ENCODE data around the gene SH3D21. TPM values are rescaled to one million over a fixed set of nuclear protein-coding genes. Genes with fewer than 3 reads are reported as not detected.

SH3D21 gene
- total RNA-seq, 1 experiment from 2014 or later: 18.3 TPM

DNA sequence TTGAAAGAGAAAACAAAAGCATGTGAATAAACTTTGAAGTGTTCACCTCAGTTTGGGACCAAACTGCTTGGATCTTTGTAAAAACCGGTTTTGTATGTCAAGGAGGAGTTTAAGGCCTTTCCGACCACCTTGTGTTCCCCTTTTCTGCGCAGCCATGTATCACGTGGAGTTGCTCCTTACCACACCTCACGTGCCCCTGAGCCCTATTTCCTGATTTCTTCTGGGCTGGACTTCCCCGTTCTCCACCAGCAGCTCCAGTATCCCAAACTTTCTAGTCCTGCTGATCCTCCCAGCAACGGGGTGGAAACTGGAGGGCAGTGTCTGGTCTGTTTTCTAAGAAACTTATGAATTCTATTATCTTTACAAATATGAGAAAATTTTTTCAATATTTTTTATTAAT, 1.6 kb upstream of the SH3D21 start:
- Histone ChIP-seq H3K4me1 (ENCODE audit: insufficient read depth, low read length) (peaks cover 3% of the 10 kb centered on the region; the same call in 1 of the 2 replicates), H3K9ac (ENCODE audit: extremely low read depth, insufficient read length, low read length) (no peak overlapping the region), H4K20me1 (ENCODE audit: control insufficient read depth, insufficient read depth, insufficient read length) (no peaks in the 10 kb centered on the region), H3T11ph (ENCODE audit: low read length) (no peak overlapping the region), H2BK15ac (ENCODE audit: low read depth, low read length) (no peak overlapping the region), H2BK5ac (ENCODE audit: insufficient read length, low read length) (no peak overlapping the region), H3K18ac (ENCODE audit: insufficient read length, low read depth, low read length) (no peak overlapping the region), H2BK20ac (ENCODE audit: low read depth, low read length, poor library complexity, severe bottlenecking) (no peak overlapping the region), H3K4me2 (ENCODE audit: insufficient read depth, insufficient read length, low read length) (no peak overlapping the region), H3K9me3 (ENCODE audit: control insufficient read depth, low read depth, low read length) (no peaks in the 10 kb centered on the region), H3K79me2 (ENCODE audit: insufficient read depth, low read length) (no peaks in the 10 kb centered on the region), H2AK5ac (ENCODE audit: insufficient read length, low read length) (no peak overlapping the region), H3K79me1 (ENCODE audit: insufficient read depth, low read depth, low read length, poor library complexity, severe bottlenecking) (no peaks in the 10 kb centered on the region), H3K27ac (ENCODE audit: insufficient read length, low read depth, low read length) (no peak overlapping the region), H2AFZ (ENCODE audit: low read length) (no peak overlapping the region), H4K8ac (replicated peaks; ENCODE audit: insufficient read length, low read depth, low read length) (no peak overlapping the region), H2BK120ac (ENCODE audit: low read depth, low read length, poor library complexity, severe bottlenecking) (no peak overlapping the region), H3K23me2 (ENCODE audit: insufficient read length, low read depth, low read length, poor library complexity, severe bottlenecking) (peaks cover 8% of the 10 kb centered on the region), H4K5ac (ENCODE audit: insufficient read length, low read depth, low read length) (no peak overlapping the region), H3K27me3 (ENCODE audit: insufficient read depth, low read length) (no peaks in the 10 kb centered on the region), H3K4ac (ENCODE audit: low read depth, low read length) (no peak overlapping the region), H3K14ac (ENCODE audit: insufficient read depth, low read length) (no peak overlapping the region), H4K91ac (ENCODE audit: insufficient read length, low read depth, low read length) (no peak overlapping the region), H3K23ac (ENCODE audit: insufficient read length, low read depth, low read length) (no peak overlapping the region), H2BK12ac (ENCODE audit: insufficient read length, low read depth, low read length) (no peak overlapping the region), H3K56ac (ENCODE audit: insufficient read length, low read depth, low read length) (no peak overlapping the region)
- Mint-ChIP-seq H3K4me3 (no peak overlapping the region), H3K9me3 (no peaks in the 10 kb centered on the region), H3K4me1 (peaks cover 16 to 22% of the 10 kb centered on the region in 2 experiments), H3K27ac (peak overlapping the region in 2 of 3 experiments; percentile 35 to 66; a peak in 1 of 7 replicates), H3K27me3 (ENCODE audit: low read depth) (no peaks in the 10 kb centered on the region; the same call in 1 of the 2 replicates), H3K36me3 (ENCODE audit: insufficient read depth in 1 of 3, low read depth in 3 of 3) (peaks cover 33 to 67% (median 66%) of the 10 kb centered on the region in 3 experiments)
- TF ChIP-seq, protein P1, sequence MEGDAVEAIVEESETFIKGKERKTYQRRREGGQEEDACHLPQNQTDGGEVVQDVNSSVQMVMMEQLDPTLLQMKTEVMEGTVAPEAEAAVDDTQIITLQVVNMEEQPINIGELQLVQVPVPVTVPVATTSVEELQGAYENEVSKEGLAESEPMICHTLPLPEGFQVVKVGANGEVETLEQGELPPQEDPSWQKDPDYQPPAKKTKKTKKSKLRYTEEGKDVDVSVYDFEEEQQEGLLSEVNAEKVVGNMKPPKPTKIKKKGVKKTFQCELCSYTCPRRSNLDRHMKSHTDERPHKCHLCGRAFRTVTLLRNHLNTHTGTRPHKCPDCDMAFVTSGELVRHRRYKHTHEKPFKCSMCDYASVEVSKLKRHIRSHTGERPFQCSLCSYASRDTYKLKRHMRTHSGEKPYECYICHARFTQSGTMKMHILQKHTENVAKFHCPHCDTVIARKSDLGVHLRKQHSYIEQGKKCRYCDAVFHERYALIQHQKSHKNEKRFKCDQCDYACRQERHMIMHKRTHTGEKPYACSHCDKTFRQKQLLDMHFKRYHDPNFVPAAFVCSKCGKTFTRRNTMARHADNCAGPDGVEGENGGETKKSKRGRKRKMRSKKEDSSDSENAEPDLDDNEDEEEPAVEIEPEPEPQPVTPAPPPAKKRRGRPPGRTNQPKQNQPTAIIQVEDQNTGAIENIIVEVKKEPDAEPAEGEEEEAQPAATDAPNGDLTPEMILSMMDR (conservative IDR thresholded peaks at IDR 0.05): no peak
- no CpG with 5 or more reads among the region's 7 CpGs for WGBS (ENCODE audit: extremely low coverage, insufficient read length, low lambda C conversion rate)
- DNase-seq: no peak

All from H9 (cell line).